OCI-LY1 (cell line): Measurements from ENCODE around the gene SH3RF3.

Source experiments
- H2AFZ ChIP-seq: fragments of 200-600 bp; sonication (generic), shearing (Covaris generic); 2 replicates; pipeline ENCODE4 v1.6.0; 2014; ENCODE audit warnings: antibody characterized with exemption, mild to moderate bottlenecking, low read length
- H3F3A ChIP-seq: fragments of 200-600 bp; sonication (generic), shearing (Covaris generic); 2 replicates; pipeline ENCODE4 v1.6.0; 2014; ENCODE audit warnings: mild to moderate bottlenecking, antibody characterized with exemption, low read length, moderate library complexity; ENCODE audit not compliant: insufficient read depth
- H3K27ac ChIP-seq: fragments of 200-600 bp; sonication (generic); 2 replicates; pipeline ENCODE4 v1.5.1; 2014; ENCODE audit warnings: low read length, mixed run types, mild to moderate bottlenecking, low read depth; ENCODE audit not compliant: poor library complexity, severe bottlenecking
- H3K27me3 ChIP-seq: fragments of 200-600 bp; sonication (generic); 2 replicates; pipeline ENCODE4 v1.6.0; 2014; ENCODE audit warnings: antibody characterized with exemption, mild to moderate bottlenecking, low read length, moderate library complexity; ENCODE audit not compliant: insufficient read depth
- H3K36me3 ChIP-seq: fragments of 200-600 bp; sonication (generic); 2 replicates; pipeline ENCODE4 v1.6.1; 2014; ENCODE audit warnings: mild to moderate bottlenecking, antibody characterized with exemption, low read length, moderate library complexity, mixed read lengths; ENCODE audit not compliant: insufficient read depth
- H3K4me1 ChIP-seq: fragments of 200-600 bp; sonication (generic); 2 replicates; pipeline ENCODE4 v1.5.1; 2014; ENCODE audit warnings: mild to moderate bottlenecking, low read length, moderate library complexity; ENCODE audit not compliant: insufficient read depth, severe bottlenecking
- H3K4me2 ChIP-seq: fragments of 200-600 bp; sonication (generic), shearing (Covaris generic); 2 replicates; pipeline ENCODE4 v1.6.1; 2014; ENCODE audit warnings: low read length
- H3K4me3 ChIP-seq: fragments of 200-600 bp; sonication (generic); 2 replicates; pipeline ENCODE4 v1.5.1; 2014; ENCODE audit warnings: low read length, low read depth, mild to moderate bottlenecking, mixed read lengths; ENCODE audit not compliant: poor library complexity, severe bottlenecking
- H3K79me2 ChIP-seq: fragments of 200-600 bp; shearing (Covaris generic); 2 replicates; pipeline ENCODE4 v1.6.1; 2016; ENCODE audit warnings: mixed run types, low read length, mixed read lengths; ENCODE audit not compliant: insufficient read depth
- H3K9ac ChIP-seq: fragments of 200-600 bp; sonication (generic), shearing (Covaris generic); 2 replicates; pipeline ENCODE4 v1.6.1; 2014; ENCODE audit warnings: mild to moderate bottlenecking, low read length, mixed read lengths
- H3K9me2 ChIP-seq: fragments of 200-600 bp; sonication (generic), shearing (Covaris generic); 2 replicates; pipeline ENCODE4 v1.6.1; 2014; ENCODE audit warnings: low read depth, mild to moderate bottlenecking, low read length, mixed read lengths
- H3K9me3 ChIP-seq: fragments of 200-600 bp; shearing (Covaris generic); 2 replicates; pipeline ENCODE4 v1.6.1; 2014; ENCODE audit warnings: low read length, mixed read lengths
- H4K20me1 ChIP-seq: fragments of 200-600 bp; sonication (generic), shearing (Covaris generic); 2 replicates; pipeline ENCODE4 v1.6.0; 2016; ENCODE audit warnings: mild to moderate bottlenecking, low read length; ENCODE audit not compliant: insufficient read depth
- CTCF ChIP-seq: fragments of 200-600 bp; sonication (generic), shearing (Covaris generic); IDR thresholded peaks from 2 replicates; pipeline ENCODE4 v1.5.1; 2017; ENCODE audit warnings: mild to moderate bottlenecking, antibody characterized with exemption, low read length, moderate library complexity, mixed read lengths
- EZH2 ChIP-seq: fragments of 200-600 bp; sonication (generic), shearing (Covaris generic); IDR thresholded peaks from 2 replicates; pipeline ENCODE4 v1.8.0; 2017; ENCODE audit warnings: borderline replicate concordance, mixed run types, mild to moderate bottlenecking, antibody characterized with exemption, low read length, moderate library complexity, mixed read lengths

SH3RF3 gene

DNA sequence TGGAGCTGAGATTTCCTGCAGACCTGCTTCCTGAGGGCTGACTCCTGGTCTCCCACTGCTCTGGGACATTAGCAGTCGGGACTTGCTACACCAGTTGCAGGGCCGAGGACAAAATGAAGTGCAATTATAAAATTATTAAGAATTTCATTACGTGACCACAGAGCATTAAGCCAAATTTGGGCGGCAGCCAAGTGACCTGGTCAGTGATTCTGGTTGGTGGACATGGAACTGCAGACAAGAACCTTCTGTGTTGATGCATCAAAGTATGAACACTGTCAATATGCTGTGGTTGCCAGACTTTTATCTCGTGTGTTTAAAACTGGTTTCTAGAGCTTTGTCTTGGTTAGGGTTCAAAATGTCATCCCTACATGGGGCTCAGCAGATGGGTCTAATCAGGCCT lies 24.8 kb downstream of the SH3RF3 start:
- Histone ChIP-seq H3K9me2 (no peaks in the 10 kb centered on the region), H3F3A (no peaks in the 10 kb centered on the region), H3K36me3 (no peaks in the 10 kb centered on the region), H2AFZ (no peak overlapping the region), H3K27ac (no peak overlapping the region), H3K4me1 (no peaks in the 10 kb centered on the region), H3K4me3 (no peak overlapping the region), H3K27me3 (no peaks in the 10 kb centered on the region), H3K9me3 (no peaks in the 10 kb centered on the region), H3K9ac (no peak overlapping the region), H4K20me1 (no peaks in the 10 kb centered on the region), H3K4me2 (no peak overlapping the region), H3K79me2 (no peaks in the 10 kb centered on the region)
- TF ChIP-seq EZH2 (no peak), CTCF (no peak)

- Histone ChIP-seq H4K20me1 (no peaks in the 10 kb centered on the region), H3K9me3 (no peaks in the 10 kb centered on the region), H3K79me2 (no peaks in the 10 kb centered on the region), H3K9me2 (no peaks in the 10 kb centered on the region), H3K36me3 (no peaks in the 10 kb centered on the region), H2AFZ (no peak overlapping the region), H3K27ac (no peak overlapping the region), H3K4me2 (no peak overlapping the region), H3F3A (no peaks in the 10 kb centered on the region), H3K4me3 (no peak overlapping the region), H3K27me3 (no peaks in the 10 kb centered on the region), H3K9ac (no peak overlapping the region), H3K4me1 (no peaks in the 10 kb centered on the region)
- TF ChIP-seq CTCF (no peak), EZH2 (no peak)
These were observed 25.2 kb downstream of the SH3RF3 start for GRCh38 chr2:109154226-109154625.

- Histone ChIP-seq H3K4me3 (no peak overlapping the region), H3K9me3 (no peaks in the 10 kb centered on the region), H3K36me3 (no peaks in the 10 kb centered on the region), H3K27ac (no peak overlapping the region), H3K79me2 (no peaks in the 10 kb centered on the region), H4K20me1 (no peaks in the 10 kb centered on the region), H3K27me3 (no peaks in the 10 kb centered on the region), H3K9me2 (no peaks in the 10 kb centered on the region), H3K9ac (no peak overlapping the region), H3F3A (no peaks in the 10 kb centered on the region), H2AFZ (no peak overlapping the region), H3K4me2 (no peak overlapping the region), H3K4me1 (no peaks in the 10 kb centered on the region)
- no peak for TF ChIP-seq EZH2
- no peak for TF ChIP-seq CTCF
These were observed 26.8 kb downstream of the SH3RF3 start for GRCh38 chr2:109155553-109156451.
